DOHH2 (cell line): Measurements from ENCODE around the gene GSX2.

ENCODE experiments used
- CTCF ChIP-seq: fragments of 200-600 bp; sonication (generic); IDR thresholded peaks from one replicate; pipeline ENCODE4 v1.5.1; 2014; ENCODE audit warnings: antibody characterized with exemption, mild to moderate bottlenecking, low read depth, low read length; ENCODE audit not compliant: poor library complexity, severe bottlenecking
- EZH2phosphoT487 ChIP-seq: fragments of 200-600 bp; sonication (generic); IDR thresholded peaks from 2 replicates; pipeline ENCODE4 v1.6.1; 2017; ENCODE audit warnings: borderline replicate concordance, mild to moderate bottlenecking, antibody characterized with exemption, low read length, moderate library complexity, mixed read lengths

- TF ChIP-seq CTCF, result no peak
- no peak for TF ChIP-seq EZH2phosphoT487
These were observed 36.7 kb upstream of the GSX2 start for GRCh38 chr4:54063229-54063628.
